Thyroid gland (tissue), 4 donors: Measurements from ENCODE around the gene IFIT3. TPM values are rescaled to one million over a fixed set of nuclear protein-coding genes. Genes with fewer than 3 reads are reported as not detected.
A peak's percentile ranks its signal among the peaks of the same experiment; 100 is the strongest.
"Not testable (repeated sequence)": the region's sequence is repeated elsewhere in the genome, so short reads cannot be mapped to it uniquely, and the experiment has no call there.

Source experiments
- DNase-seq, 2 donors: peaks; one replicate each; pipeline ENCODE4 v3.0.0-alpha.2; 2019
- H3K27ac ChIP-seq, 3 donors: fragments of 200-600 bp; sonication (generic); 1 replicate in 2 of 3; 2 replicates in 1 of 3; pipeline ENCODE4 v1.5.1; 2016 to 2019; ENCODE audit warnings: mild to moderate bottlenecking in 1 of 3, moderate library complexity in 1 of 3
- H3K27me3 ChIP-seq: fragments of 200-600 bp; sonication (generic); one replicate; pipeline ENCODE4 v1.5.1; 2019
- H3K36me3 ChIP-seq, 2 donors: fragments of 200-600 bp; sonication (generic); one replicate each; pipeline ENCODE4 v1.5.1; 2016 to 2019
- H3K4me1 ChIP-seq, 2 donors: fragments of 200-600 bp; sonication (generic); one replicate each; pipeline ENCODE4 v1.5.1; 2017 to 2019
- H3K4me3 ChIP-seq, 3 donors: fragments of 200-600 bp; sonication (generic); replicated peaks in 1 of 3; 1 replicate in 2 of 3; 2 replicates in 1 of 3; pipeline ENCODE4 v1.5.1; 2016; ENCODE audit warnings: mild to moderate bottlenecking in 1 of 3
- H3K9me3 ChIP-seq: fragments of 200-600 bp; sonication (generic); one replicate; pipeline ENCODE4 v1.5.1; 2017
- CTCF ChIP-seq, 6 experiments: fragments of 200-600 bp in 3 of 6; fragments of 450-650 bp in 3 of 6; sonication (generic) in 3 of 6; IDR thresholded peaks; one replicate each; pipeline ENCODE4 v1.5.1; 2016 to 2019; ENCODE audit warnings: antibody characterized with exemption in 6 of 6, mild to moderate bottlenecking in 2 of 6, inconsistent platforms in 1 of 6, moderate library complexity in 1 of 6
- POLR2A ChIP-seq, 2 donors: fragments of 450-650 bp; IDR thresholded peaks; one replicate each; pipeline ENCODE4 v1.6.1; 2017; ENCODE audit warnings: antibody characterized with exemption in 2 of 2, mild to moderate bottlenecking in 2 of 2, moderate library complexity in 1 of 2
- WGBS, 2 donors: methylation state at CpG; one replicate each; pipeline ENCODE4 v1.1.5; 2017; 5-methylcytosine and 5-hydroxymethylcytosine counted together
- intact Hi-C: fragments of 100-400 bp; cut with DNase I; formaldehyde crosslinking; loops from one replicate; pipeline ENCODE4 v1.15.1; 2023
- total RNA-seq, 4 donors: library from RNA; depleted of rRNA; stranded (reverse); fragments of >200 nt; gene quantifications; one replicate each; pipeline ENCODE4 v1.2.3, GENCODE V29; 2016

The IFIT3 gene
- total RNA-seq, 4 donors from 2014 or later, result 5.9 to 11.4 (median 8.8) TPM

- peaks cover 14 to 53% of the 10 kb centered on the region in 2 donors for H3K4me1 ChIP-seq
- no peak for DNase-seq
- H3K4me3 ChIP-seq, result no peak overlapping the region
- H3K9me3 ChIP-seq, result no peaks in the 10 kb centered on the region
- TF ChIP-seq POLR2A (IDR thresholded peaks at IDR 0.05), result no peak
- peak overlapping the region in 2 of 3 donors; percentile 7 to 21 for H3K27ac ChIP-seq
- intact Hi-C loops, result no loop called here
- no peaks in the 10 kb centered on the region for H3K36me3 ChIP-seq
- no peaks in the 10 kb centered on the region for H3K27me3 ChIP-seq
Measured at GRCh38 chr10:89330537-89331212, 2.9 kb downstream of the IFIT3 start.

GRCh38 chr10:89331487-89332122 lies 3.8 kb downstream of the IFIT3 start:
- intact Hi-C loops, DNase-seq, H3K36me3 ChIP-seq, H3K9me3 ChIP-seq, H3K27me3 ChIP-seq: not testable (repeated sequence)
- 70 to 80% methylated on average over 14 of the region's 14 CpGs for WGBS, 2 donors
- Histone ChIP-seq H3K4me3 (peak overlapping the region in 1 of 3 donors; percentile 9), H3K4me1 (peaks cover 14 to 53% of the 10 kb centered on the region in 2 donors), H3K27ac (peak overlapping the region; percentile 31 to 71 (median 60))

DNA sequence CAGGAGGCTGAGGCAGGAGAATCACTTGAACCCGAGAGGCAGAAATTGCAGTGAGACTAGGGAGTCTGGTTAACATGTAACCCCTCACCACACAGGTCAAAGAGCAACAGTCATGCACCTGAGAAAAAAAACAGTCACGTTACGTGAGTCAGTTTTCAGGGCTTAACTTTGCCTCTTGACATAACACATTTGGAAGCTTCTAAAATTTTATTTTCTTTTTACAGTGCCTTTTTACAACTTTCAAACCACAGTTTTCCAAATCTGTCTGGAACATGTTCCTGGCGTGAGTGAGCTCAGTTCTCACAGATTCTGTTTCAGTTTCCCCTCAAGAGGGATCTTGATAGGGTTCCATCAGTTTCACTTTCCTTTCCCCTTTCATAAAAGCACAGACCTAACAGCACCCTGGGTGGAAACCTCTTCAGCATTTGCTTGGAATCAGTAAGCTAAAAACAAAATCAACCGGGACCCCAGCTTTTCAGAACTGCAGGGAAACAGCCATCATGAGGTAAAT lies 4.4 kb downstream of the IFIT3 start:
- WGBS, 2 donors, result 26 to 35% methylated on average over 5 of the region's 5 CpGs
- peak; percentile 18 to 22 for DNase-seq
- Histone ChIP-seq H3K36me3 (no peaks in the 10 kb centered on the region), H3K4me3 (peak overlapping the region in 1 of 3 donors; percentile 9), H3K27ac (peak overlapping the region; percentile 31 to 71 (median 60)), H3K9me3 (no peaks in the 10 kb centered on the region), H3K4me1 (peaks cover 14 to 53% of the 10 kb centered on the region in 2 donors), H3K27me3 (no peaks in the 10 kb centered on the region)
- intact Hi-C loops, result no loop called here
- TF ChIP-seq POLR2A (IDR thresholded peaks at IDR 0.05) (no peak), CTCF (IDR thresholded peaks at IDR 0.05) (no peak)

GRCh38 chr10:89335226-89335625 lies 7.4 kb downstream of the IFIT3 start:
- peaks cover 0 to 6% of the 10 kb centered on the region in 2 donors for H3K36me3 ChIP-seq
- no peak overlapping the region for H3K4me3 ChIP-seq
- intact Hi-C loops, result no loop called here
- H3K27me3 ChIP-seq, result no peaks in the 10 kb centered on the region
- DNase-seq, result no peak
- H3K27ac ChIP-seq, result no peak overlapping the region
- WGBS, 2 donors, result 96 to 97% methylated on average over 3 of the region's 3 CpGs
- no peaks in the 10 kb centered on the region for H3K9me3 ChIP-seq
- TF ChIP-seq CTCF (IDR thresholded peaks at IDR 0.05) (no peak), POLR2A (IDR thresholded peaks at IDR 0.05) (no peak)
- peaks cover 14 to 35% of the 10 kb centered on the region in 2 donors for H3K4me1 ChIP-seq

- H3K27me3 ChIP-seq, result no peaks in the 10 kb centered on the region
- peaks cover 0 to 6% of the 10 kb centered on the region in 2 donors for H3K36me3 ChIP-seq
- H3K27ac ChIP-seq, result no peak overlapping the region
- 92 to 94% methylated on average over 3 of the region's 3 CpGs for WGBS, 2 donors
- H3K4me1 ChIP-seq, result peaks cover 14 to 25% of the 10 kb centered on the region in 2 donors
- H3K9me3 ChIP-seq, result no peaks in the 10 kb centered on the region
- TF ChIP-seq POLR2A (IDR thresholded peaks at IDR 0.05), result no peak
- no peak for TF ChIP-seq CTCF (IDR thresholded peaks at IDR 0.05)
- DNase-seq, result no peak
- intact Hi-C loops, result no loop called here
- H3K4me3 ChIP-seq, result no peak overlapping the region
Measured at GRCh38 chr10:89336241-89336640, 8.4 kb downstream of the IFIT3 start.

DNA sequence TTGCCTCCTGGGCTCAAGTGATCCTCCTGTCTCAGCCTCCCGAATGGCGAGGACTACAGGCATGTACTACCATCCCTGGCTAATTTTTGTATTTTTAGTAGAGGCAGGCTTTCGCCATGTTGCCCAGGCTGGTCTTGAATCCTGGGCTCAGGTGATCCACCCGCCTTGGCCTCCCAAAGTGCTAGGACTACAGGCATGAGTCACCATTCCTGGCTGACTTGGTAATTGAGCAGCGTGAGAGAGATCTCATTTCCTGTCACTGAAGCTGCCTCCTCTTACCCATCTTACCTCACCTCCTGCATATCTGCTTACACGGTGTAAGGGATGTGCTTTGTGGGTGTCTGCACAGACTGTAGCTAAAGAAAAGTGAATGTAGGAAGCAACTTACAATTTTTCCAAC lies 9.7 kb downstream of the IFIT3 start:
- H3K4me3 ChIP-seq, result no peak overlapping the region
- 83 to 87% methylated on average over 6 of the region's 6 CpGs for WGBS, 2 donors
- TF ChIP-seq CTCF (IDR thresholded peaks at IDR 0.05) (no peak), POLR2A (IDR thresholded peaks at IDR 0.05) (no peak)
- DNase-seq, result no peak
- H3K36me3 ChIP-seq, result peaks cover 0 to 6% of the 10 kb centered on the region in 2 donors
- H3K9me3 ChIP-seq, result no peaks in the 10 kb centered on the region
- H3K27me3 ChIP-seq, result no peaks in the 10 kb centered on the region
- peaks cover 14 to 17% of the 10 kb centered on the region in 2 donors for H3K4me1 ChIP-seq
- H3K27ac ChIP-seq, result no peak overlapping the region
- intact Hi-C loops, result no loop called here
